Mesenchymal stem cell (in vitro differentiated cells and primary cell): ENCODE data around the gene VENTX.
A peak's percentile ranks its signal among the peaks of the same experiment; 100 is the strongest.

Experiments used
- DNase-seq: peaks from one replicate; pipeline ENCODE4 v3.0.0-alpha.2; 2013
- H2AFZ ChIP-seq: one replicate; pipeline ENCODE4 v1.6.1; 2013; ENCODE audit warnings: low read depth, mild to moderate bottlenecking, control low read depth, inconsistent platforms, low read length, moderate library complexity
- H2AK5ac ChIP-seq: 2 replicates; pipeline ENCODE4 v1.6.1; 2013; ENCODE audit warnings: low read length, moderate library complexity, mild to moderate bottlenecking, inconsistent platforms; ENCODE audit not compliant: severe bottlenecking
- H2BK120ac ChIP-seq: one replicate; pipeline ENCODE4 v1.6.1; 2013; ENCODE audit warnings: low read depth, mild to moderate bottlenecking, inconsistent platforms, low read length, moderate library complexity
- H2BK12ac ChIP-seq, 2 experiments: one replicate each; pipeline ENCODE4 v1.6.1; 2013; ENCODE audit warnings: inconsistent platforms in 2 of 2, low read length in 2 of 2, mild to moderate bottlenecking in 2 of 2, moderate library complexity in 2 of 2, control low read depth in 1 of 2
- H2BK15ac ChIP-seq: one replicate; pipeline ENCODE4 v1.6.1; 2013; ENCODE audit warnings: mild to moderate bottlenecking, low read depth, inconsistent platforms; ENCODE audit not compliant: poor library complexity, severe bottlenecking
- H2BK5ac ChIP-seq: 2 replicates; pipeline ENCODE4 v1.6.1; 2013; ENCODE audit warnings: low read depth, mild to moderate bottlenecking, low read length, control low read depth, inconsistent platforms; ENCODE audit not compliant: poor library complexity, severe bottlenecking
- H3K14ac ChIP-seq, 2 experiments: one replicate each; pipeline ENCODE4 v1.6.1; 2013; ENCODE audit warnings: inconsistent platforms in 2 of 2, low read length in 2 of 2, control low read depth in 1 of 2, mild to moderate bottlenecking in 1 of 2, moderate library complexity in 1 of 2
- H3K18ac ChIP-seq, 2 experiments: one replicate each; pipeline ENCODE4 v1.6.1; 2013; ENCODE audit warnings: inconsistent platforms in 2 of 2, low read length in 2 of 2, control low read depth in 1 of 2, low read depth in 1 of 2, mild to moderate bottlenecking in 1 of 2
- H3K23ac ChIP-seq, 2 experiments: one replicate each; pipeline ENCODE4 v1.6.1; 2013; ENCODE audit warnings: inconsistent platforms in 2 of 2, low read length in 2 of 2, mild to moderate bottlenecking in 2 of 2, moderate library complexity in 2 of 2, control low read depth in 1 of 2
- H3K27ac ChIP-seq: 2 replicates; pipeline ENCODE4 v1.5.1; 2013; ENCODE audit warnings: mild to moderate bottlenecking, moderate library complexity, low read length, control low read depth, inconsistent platforms; ENCODE audit not compliant: poor library complexity, severe bottlenecking
- H3K27me3 ChIP-seq, 2 experiments: 2 replicates each; pipeline versions ENCODE4 v1.6.1 to v1.7.0; 2013; ENCODE audit warnings: low read length in 2 of 2, mild to moderate bottlenecking in 2 of 2, moderate library complexity in 2 of 2, control low read depth in 1 of 2, inconsistent platforms in 1 of 2; ENCODE audit not compliant: control insufficient read depth in 1 of 2, insufficient read depth in 1 of 2
- H3K36me3 ChIP-seq, 2 experiments: 2 replicates each; pipeline versions ENCODE4 v1.6.1 to v1.7.0; 2013; ENCODE audit warnings: low read length in 2 of 2, control low read depth in 1 of 2, inconsistent platforms in 1 of 2, low read depth in 1 of 2, mild to moderate bottlenecking in 1 of 2; ENCODE audit not compliant: insufficient read depth in 2 of 2, control insufficient read depth in 1 of 2
- H3K4ac ChIP-seq, 2 experiments: one replicate each; pipeline ENCODE4 v1.6.1; 2013; ENCODE audit warnings: inconsistent platforms in 2 of 2, low read length in 2 of 2, mild to moderate bottlenecking in 2 of 2, moderate library complexity in 2 of 2, control low read depth in 1 of 2, low read depth in 1 of 2
- H3K4me1 ChIP-seq: 2 replicates; pipeline ENCODE4 v1.6.1; 2013; ENCODE audit warnings: low read depth, low read length, control low read depth; ENCODE audit not compliant: control insufficient read depth, insufficient read depth
- H3K4me2 ChIP-seq: 2 replicates; pipeline ENCODE4 v1.6.1; 2013; ENCODE audit warnings: low read length, mild to moderate bottlenecking, inconsistent platforms; ENCODE audit not compliant: poor library complexity, severe bottlenecking
- H3K4me3 ChIP-seq, 2 experiments: 2 replicates each; pipeline versions ENCODE4 v1.5.1 to v1.7.0; 2013; ENCODE audit warnings: low read length in 2 of 2, mild to moderate bottlenecking in 2 of 2, control low read depth in 1 of 2, low read depth in 1 of 2; ENCODE audit not compliant: insufficient read depth in 1 of 2
- H3K79me1 ChIP-seq: replicated peaks from 2 replicates; pipeline ENCODE4 v1.6.1; 2013; ENCODE audit warnings: mild to moderate bottlenecking, control low read depth, low read length, inconsistent platforms; ENCODE audit not compliant: poor library complexity, severe bottlenecking
- H3K9ac ChIP-seq: 2 replicates; pipeline ENCODE4 v1.7.0; 2013; ENCODE audit warnings: mild to moderate bottlenecking, low read length, moderate library complexity
- H3K9me3 ChIP-seq: 2 replicates; pipeline ENCODE4 v1.7.0; 2013; ENCODE audit warnings: mild to moderate bottlenecking, low read length; ENCODE audit not compliant: control insufficient read depth
- H4K8ac ChIP-seq: one replicate; pipeline ENCODE4 v1.6.1; 2013; ENCODE audit warnings: inconsistent platforms, mild to moderate bottlenecking, low read length, moderate library complexity
- H4K91ac ChIP-seq: one replicate; pipeline ENCODE4 v1.6.1; 2013; ENCODE audit warnings: mild to moderate bottlenecking, low read length, inconsistent platforms
- WGBS: methylation state at CpG from one replicate; pipeline ENCODE4 v1.1.7; 2013; ENCODE audit warnings: mixed read lengths; 5-methylcytosine and 5-hydroxymethylcytosine counted together

VENTX gene

DNA sequence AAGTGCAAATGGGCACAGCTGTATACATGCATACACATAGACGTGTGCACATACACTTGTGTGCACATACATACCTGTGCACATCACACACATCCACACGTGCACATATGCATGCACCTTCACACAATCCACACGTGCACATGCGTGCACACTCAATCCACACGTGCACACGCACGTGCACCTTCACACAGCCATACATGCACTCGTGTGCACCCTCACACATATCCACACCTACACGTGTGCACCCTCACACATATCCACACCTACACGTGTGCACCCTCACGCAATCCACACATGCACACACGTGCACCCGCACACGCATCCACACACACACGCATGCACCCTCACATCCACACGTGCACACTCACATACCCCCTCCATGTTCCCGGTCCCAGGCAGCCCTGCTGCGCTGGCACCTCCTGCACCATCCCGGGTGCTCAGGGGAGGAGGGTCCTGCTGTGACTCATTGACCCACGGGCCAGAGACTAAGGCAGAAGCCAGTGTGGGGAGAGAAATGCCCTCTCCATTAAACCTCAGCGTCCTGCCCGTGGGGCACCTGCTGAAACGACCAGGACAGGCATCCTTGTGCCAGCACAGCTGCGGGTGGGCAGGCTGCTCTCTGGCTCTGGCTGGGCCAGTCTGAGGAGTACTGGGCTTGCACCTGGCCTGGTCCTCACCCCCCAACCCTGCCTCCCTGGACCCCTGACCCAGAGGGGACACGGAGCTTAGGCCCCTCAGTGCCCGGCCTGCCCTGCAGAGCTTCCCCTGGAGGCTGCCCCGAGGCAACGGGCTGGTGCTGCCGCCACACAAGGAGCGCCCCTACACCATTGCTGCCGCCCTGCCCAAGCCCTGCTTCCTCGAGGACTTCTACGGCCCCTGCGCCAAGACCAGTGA, 25.4 kb upstream of the VENTX start:
- WGBS = 90% methylated on average over 34 of the region's 34 CpGs
- H3K9ac ChIP-seq = no peak overlapping the region
- H2BK15ac ChIP-seq = no peak overlapping the region

DNA sequence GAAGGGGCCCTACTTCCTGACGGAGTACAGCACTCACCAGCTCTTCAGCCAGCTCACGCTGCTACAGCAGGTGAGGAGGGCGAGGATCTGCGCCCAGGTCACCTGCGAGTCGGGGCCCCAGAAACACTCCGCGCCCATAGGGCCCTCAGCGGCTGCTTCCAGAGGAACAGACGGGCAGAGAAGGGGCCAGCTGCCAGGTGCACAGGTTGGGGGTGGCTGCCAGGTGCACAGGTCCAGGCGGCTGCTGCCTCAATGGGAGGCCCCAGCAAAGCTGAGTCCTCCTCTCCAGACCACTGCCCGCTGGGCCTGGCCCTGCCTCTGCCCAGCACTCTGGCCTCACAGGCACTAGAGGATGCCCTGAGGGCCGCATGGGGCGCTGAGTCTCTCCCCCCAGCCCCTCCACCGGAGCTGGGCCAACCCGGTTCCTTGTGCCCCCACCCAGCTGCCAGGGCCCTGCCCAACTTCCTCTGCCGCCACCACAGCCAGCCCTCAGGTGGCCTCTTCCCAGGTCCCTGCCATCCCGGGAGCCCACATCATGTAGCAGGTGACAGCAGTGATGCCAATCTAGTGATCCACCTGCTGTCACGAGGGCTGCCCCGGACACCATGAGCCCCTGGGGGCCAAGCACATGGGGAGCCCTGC, 24.7 kb upstream of the VENTX start:
- Histone ChIP-seq H2AK5ac (no peak overlapping the region), H2BK5ac (no peak overlapping the region), H3K36me3 (no peaks in the 10 kb centered on the region), H3K27ac (no peak overlapping the region), H2BK120ac (no peak overlapping the region), H3K79me1 (no peaks in the 10 kb centered on the region), H3K4ac (no peak overlapping the region), H2BK15ac (no peak overlapping the region), H2AFZ (no peak overlapping the region), H4K91ac (no peak overlapping the region), H3K9ac (no peak overlapping the region), H3K4me1 (no peaks in the 10 kb centered on the region), H3K27me3 (peaks cover 0 to 15% of the 10 kb centered on the region in 2 experiments), H3K9me3 (no peaks in the 10 kb centered on the region), H3K18ac (no peak overlapping the region), H4K8ac (no peak overlapping the region), H3K4me2 (no peak overlapping the region), H3K4me3 (no peak overlapping the region), H2BK12ac (no peak overlapping the region), H3K14ac (no peak overlapping the region), H3K23ac (no peak overlapping the region)
- DNase-seq = no peak
- WGBS = 91% methylated on average over 20 of the region's 20 CpGs

More for the DNA sequence above, 25.4 kb upstream of the VENTX start:
- Histone ChIP-seq H4K91ac (no peak overlapping the region), H4K8ac (no peak overlapping the region), H3K4me3 (peak overlapping the region in 1 of 2 experiments; percentile 27), H2BK12ac (no peak overlapping the region), H3K9me3 (no peaks in the 10 kb centered on the region), H3K14ac (no peak overlapping the region), H2BK5ac (no peak overlapping the region), H3K36me3 (no peaks in the 10 kb centered on the region), H3K23ac (no peak overlapping the region), H3K4ac (no peak overlapping the region), H3K18ac (no peak overlapping the region), H3K79me1 (no peaks in the 10 kb centered on the region), H3K27me3 (peaks cover 0 to 15% of the 10 kb centered on the region in 2 experiments), H2AFZ (no peak overlapping the region), H3K4me1 (peaks cover 3% of the 10 kb centered on the region), H3K27ac (no peak overlapping the region), H2AK5ac (no peak overlapping the region), H2BK120ac (no peak overlapping the region), H3K4me2 (no peak overlapping the region)
- no peak for DNase-seq

DNA sequence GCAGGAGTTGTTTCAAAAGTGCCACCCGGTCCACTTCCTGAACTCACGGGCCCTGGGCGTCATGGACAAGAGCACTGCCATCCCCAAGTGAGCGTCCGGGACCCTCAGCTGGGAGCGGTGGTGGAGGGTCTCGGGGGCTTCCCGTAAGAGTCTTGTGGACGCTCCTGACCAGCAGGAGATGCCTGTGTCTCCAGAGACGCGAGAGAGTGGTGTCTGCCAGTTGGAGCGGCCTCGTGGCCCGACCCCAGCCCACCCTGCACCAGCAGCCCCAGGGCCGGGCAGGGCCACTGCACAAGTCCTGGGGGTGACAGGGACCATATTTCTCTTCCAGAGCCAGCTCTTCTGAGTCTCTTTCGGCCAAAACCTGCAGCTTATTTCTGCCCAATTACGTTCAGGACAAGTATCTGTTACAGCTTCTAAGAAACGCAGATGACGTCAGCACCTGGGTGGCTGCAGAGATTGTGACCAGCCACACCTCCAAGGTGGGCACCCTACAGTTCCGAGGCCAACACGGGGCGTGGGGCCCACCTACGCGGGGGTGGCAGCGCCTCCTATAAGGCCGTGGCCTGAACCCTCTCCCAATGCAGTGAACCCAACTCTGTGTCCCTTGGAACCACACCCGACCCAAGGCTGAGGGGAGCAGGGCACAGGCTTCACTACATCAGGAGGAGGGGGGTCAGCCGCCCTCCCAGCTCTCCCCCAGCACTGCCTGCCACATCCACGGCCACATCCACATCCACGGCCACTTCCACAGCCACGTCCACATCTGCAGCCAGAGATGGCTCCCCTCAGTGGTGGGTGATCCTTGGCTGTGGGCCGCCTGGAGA, 23.8 kb upstream of the VENTX start:
- no peak overlapping the region for H3K27ac ChIP-seq
- H3K4me1 ChIP-seq = peaks cover 2% of the 10 kb centered on the region
- H2AFZ ChIP-seq = no peak overlapping the region
- H3K27me3 ChIP-seq = peaks cover 0 to 15% of the 10 kb centered on the region in 2 experiments
- no peaks in the 10 kb centered on the region for H3K9me3 ChIP-seq
- H3K4me2 ChIP-seq = no peak overlapping the region
- no peak overlapping the region for H4K91ac ChIP-seq
- no peak overlapping the region for H4K8ac ChIP-seq
- 83% methylated on average over 32 of the region's 32 CpGs for WGBS
- DNase-seq = no peak
- H3K18ac ChIP-seq = no peak overlapping the region
- no peak overlapping the region for H2BK15ac ChIP-seq
- H2AK5ac ChIP-seq = no peak overlapping the region
- H3K79me1 ChIP-seq = no peaks in the 10 kb centered on the region
- no peak overlapping the region for H3K14ac ChIP-seq
- no peak overlapping the region for H3K4me3 ChIP-seq
- H3K23ac ChIP-seq = no peak overlapping the region
- no peak overlapping the region for H2BK12ac ChIP-seq
- no peak overlapping the region for H2BK120ac ChIP-seq
- H3K36me3 ChIP-seq = no peaks in the 10 kb centered on the region
- no peak overlapping the region for H2BK5ac ChIP-seq
- H3K9ac ChIP-seq = no peak overlapping the region
- no peak overlapping the region for H3K4ac ChIP-seq
